PFSK-1 (cell line): ENCODE results near the gene CD3E.

Source experiments
- FOXP2 ChIP-seq: optimal IDR thresholded peaks from 2 replicates; pipeline ENCODE3; 2011; ENCODE audit warnings: borderline replicate concordance, control low read depth, inconsistent platforms; ENCODE audit not compliant: insufficient read depth; ENCODE audit errors: extremely low read length, extremely low read depth
- POLR2AphosphoS5 ChIP-seq: IDR thresholded peaks from 2 replicates; pipeline ENCODE4 v1.6.1; 2012; ENCODE audit warnings: low read depth, mild to moderate bottlenecking, control low read depth, low read length, moderate library complexity
- REST ChIP-seq, 2 experiments: IDR thresholded peaks; 2 replicates each; pipeline versions ENCODE4 v1.6.1 to v1.8.0; 2011 to 2012; ENCODE audit warnings: low read depth in 2 of 2, low read length in 2 of 2, control low read depth in 1 of 2, inconsistent platforms in 1 of 2, mild to moderate bottlenecking in 1 of 2, moderate library complexity in 1 of 2; ENCODE audit not compliant: insufficient read depth in 1 of 2
- SIN3A ChIP-seq: IDR thresholded peaks from 2 replicates; pipeline ENCODE4 v1.6.1; 2012; ENCODE audit warnings: mild to moderate bottlenecking, low read length, moderate library complexity, borderline replicate concordance; ENCODE audit not compliant: insufficient read depth
- TAF1 ChIP-seq: IDR thresholded peaks from 2 replicates; pipeline ENCODE4 v1.6.1; 2012; ENCODE audit warnings: low read length, control low read depth, borderline replicate concordance; ENCODE audit not compliant: insufficient read depth

GRCh38 chr11:118283037-118283636 is 21.4 kb upstream of the CD3E start:
- TF ChIP-seq SIN3A = no peak
- no peak for TF ChIP-seq TAF1
- no peak for TF ChIP-seq POLR2AphosphoS5
- TF ChIP-seq REST (IDR thresholded peaks at IDR 0.05; ENCODE audit: insufficient read depth in 1 of 2, low read depth in 2 of 2, low read length in 2 of 2) = no peak
- TF ChIP-seq FOXP2 = no peak
